BE2C (cell line): Measurements from ENCODE around the gene LRRC61.

ENCODE experiments used
- DNase-seq: peaks from one replicate; pipeline ENCODE4 v3.0.0-alpha.2; 2020
- H3K27me3 ChIP-seq: fragments of 250-450 bp; sonication (Bioruptor Pico); 2 replicates; pipeline ENCODE4 v1.5.1; 2020; ENCODE audit warnings: mild to moderate bottlenecking
- H3K36me3 ChIP-seq: fragments of 250-450 bp; sonication (Bioruptor Pico); 2 replicates; pipeline ENCODE4 v1.5.1; 2020; ENCODE audit warnings: mild to moderate bottlenecking
- H3K4me1 ChIP-seq: fragments of 250-450 bp; sonication (Bioruptor Pico); 2 replicates; pipeline ENCODE4 v1.5.1; 2020
- H3K4me3 ChIP-seq: 2 replicates; pipeline ENCODE4 v1.5.1; 2011; ENCODE audit warnings: low read depth, low read length
- H3K9me3 ChIP-seq: fragments of 250-450 bp; sonication (Bioruptor Pico); 2 replicates; pipeline ENCODE4 v1.5.1; 2020
- TF ChIP-seq, protein P1 (sequence below): IDR thresholded peaks from 2 replicates; pipeline ENCODE4 v1.5.1; 2012; ENCODE audit warnings: mild to moderate bottlenecking, low read depth, low read length

Gene LRRC61

DNA sequence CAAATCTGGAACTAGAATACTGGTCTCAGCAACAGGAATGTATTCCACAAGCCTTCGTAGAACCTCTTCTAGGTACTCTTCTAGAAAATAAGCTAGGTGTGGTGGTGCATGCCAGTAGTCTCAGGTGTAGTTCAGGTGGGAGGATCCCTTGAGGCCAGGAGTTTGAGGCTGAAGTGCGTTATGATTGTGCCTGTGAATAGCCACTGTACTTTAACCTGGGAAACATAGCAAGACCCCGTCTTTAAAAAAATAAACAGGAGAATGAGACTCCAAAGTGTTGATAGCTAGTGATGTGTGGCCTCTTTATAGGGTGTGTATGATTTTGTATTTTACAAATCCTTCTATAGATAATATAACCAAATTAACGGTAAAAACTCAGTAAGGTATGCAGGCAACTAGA, 54.5 kb downstream of the LRRC61 start:
- Histone ChIP-seq H3K36me3 (peaks cover 31% of the 10 kb centered on the region), H3K4me3 (no peak overlapping the region), H3K9me3 (no peaks in the 10 kb centered on the region), H3K4me1 (no peaks in the 10 kb centered on the region), H3K27me3 (no peaks in the 10 kb centered on the region)
- TF ChIP-seq, protein P1, sequence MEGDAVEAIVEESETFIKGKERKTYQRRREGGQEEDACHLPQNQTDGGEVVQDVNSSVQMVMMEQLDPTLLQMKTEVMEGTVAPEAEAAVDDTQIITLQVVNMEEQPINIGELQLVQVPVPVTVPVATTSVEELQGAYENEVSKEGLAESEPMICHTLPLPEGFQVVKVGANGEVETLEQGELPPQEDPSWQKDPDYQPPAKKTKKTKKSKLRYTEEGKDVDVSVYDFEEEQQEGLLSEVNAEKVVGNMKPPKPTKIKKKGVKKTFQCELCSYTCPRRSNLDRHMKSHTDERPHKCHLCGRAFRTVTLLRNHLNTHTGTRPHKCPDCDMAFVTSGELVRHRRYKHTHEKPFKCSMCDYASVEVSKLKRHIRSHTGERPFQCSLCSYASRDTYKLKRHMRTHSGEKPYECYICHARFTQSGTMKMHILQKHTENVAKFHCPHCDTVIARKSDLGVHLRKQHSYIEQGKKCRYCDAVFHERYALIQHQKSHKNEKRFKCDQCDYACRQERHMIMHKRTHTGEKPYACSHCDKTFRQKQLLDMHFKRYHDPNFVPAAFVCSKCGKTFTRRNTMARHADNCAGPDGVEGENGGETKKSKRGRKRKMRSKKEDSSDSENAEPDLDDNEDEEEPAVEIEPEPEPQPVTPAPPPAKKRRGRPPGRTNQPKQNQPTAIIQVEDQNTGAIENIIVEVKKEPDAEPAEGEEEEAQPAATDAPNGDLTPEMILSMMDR: no peak
- DNase-seq: no peak

DNA sequence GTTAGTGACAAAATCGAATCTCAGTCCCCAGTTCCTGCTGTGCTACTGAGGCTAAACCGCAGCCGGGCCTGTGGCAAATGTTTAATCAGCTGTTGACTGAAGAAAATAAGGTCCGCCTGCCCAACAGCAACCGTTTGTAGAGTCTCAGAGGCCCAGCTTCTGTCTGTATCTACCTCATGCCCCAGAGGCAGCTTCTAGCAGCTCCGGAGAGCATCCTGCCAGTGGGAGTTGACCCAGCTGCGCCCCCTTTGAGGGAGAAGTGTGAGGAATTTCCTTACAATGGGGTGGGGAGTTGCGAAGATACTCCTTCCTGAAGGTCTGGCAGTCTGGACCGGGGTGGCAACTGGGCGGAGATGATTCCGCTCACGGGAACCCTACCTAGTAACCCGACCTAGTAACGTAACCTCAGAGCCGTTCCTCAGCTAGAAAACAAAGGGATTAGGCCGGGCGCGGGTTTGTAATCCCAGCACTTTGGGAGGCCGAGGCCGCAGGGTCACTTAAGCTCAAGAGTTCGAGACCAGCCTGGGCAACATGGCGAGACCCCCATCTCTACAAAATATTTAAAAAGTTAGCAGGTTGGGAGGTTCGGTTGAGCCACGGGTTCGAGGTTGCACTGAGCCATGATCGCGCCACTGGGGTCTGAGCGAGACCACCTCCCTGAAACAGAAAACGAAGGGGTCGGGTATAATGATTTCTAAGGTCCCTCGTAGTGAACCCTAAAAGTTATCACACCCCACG, 55.1 kb downstream of the LRRC61 start:
- Histone ChIP-seq H3K4me1 (no peaks in the 10 kb centered on the region), H3K9me3 (no peaks in the 10 kb centered on the region), H3K27me3 (no peaks in the 10 kb centered on the region), H3K4me3 (peak overlapping the region; percentile 92), H3K36me3 (peaks cover 25% of the 10 kb centered on the region)
- TF ChIP-seq, protein P1: peak; percentile 37
- peak; percentile 70 for DNase-seq

DNA sequence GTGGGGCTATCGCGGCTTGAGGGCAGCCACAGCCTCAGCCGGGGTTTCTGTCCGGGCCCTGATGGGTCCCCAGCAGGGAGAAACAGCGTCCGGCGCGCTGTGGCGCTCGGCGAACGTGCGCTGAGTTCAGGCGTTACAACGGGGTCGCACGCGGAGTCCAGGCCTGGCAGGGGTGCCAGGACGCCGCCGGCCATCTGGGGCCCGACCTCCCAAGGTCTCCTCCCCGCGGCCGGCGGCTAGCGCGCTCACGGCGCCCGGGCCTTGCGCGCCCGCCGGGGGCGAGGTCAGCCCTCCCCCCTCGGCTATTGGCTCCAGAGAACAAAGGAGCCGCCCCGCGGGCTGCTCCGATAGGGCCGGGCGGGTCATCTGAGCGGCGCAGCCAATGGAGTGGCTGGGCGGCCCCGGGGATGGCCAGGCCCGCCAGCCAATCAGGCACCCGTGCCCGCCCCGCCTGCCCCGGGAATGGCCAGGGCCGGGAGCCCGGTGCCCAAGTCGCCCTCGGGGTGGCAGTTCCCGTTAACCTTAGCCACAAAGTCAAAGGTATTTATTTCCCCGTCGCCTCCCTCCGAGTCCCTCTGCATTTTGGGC, 55.8 kb downstream of the LRRC61 start, which contains the start of gene ZNF775:
Gene ZNF775, plus strand, starts transcription at position 478 of the 588 bp plus-strand sequence. CDS start 9,141 bp downstream, outside the sequence.
- Histone ChIP-seq H3K9me3 (no peaks in the 10 kb centered on the region), H3K4me3 (peak within 1 kb of the TSS; percentile 92), H3K36me3 (peaks cover 18% of the 10 kb centered on the region), H3K27me3 (no peaks in the 10 kb centered on the region), H3K4me1 (peaks cover 4% of the 10 kb centered on the region; the same call in 1 of the 2 replicates)
- TF ChIP-seq, protein P1: no peak
- peak; percentile 97 for DNase-seq

DNA sequence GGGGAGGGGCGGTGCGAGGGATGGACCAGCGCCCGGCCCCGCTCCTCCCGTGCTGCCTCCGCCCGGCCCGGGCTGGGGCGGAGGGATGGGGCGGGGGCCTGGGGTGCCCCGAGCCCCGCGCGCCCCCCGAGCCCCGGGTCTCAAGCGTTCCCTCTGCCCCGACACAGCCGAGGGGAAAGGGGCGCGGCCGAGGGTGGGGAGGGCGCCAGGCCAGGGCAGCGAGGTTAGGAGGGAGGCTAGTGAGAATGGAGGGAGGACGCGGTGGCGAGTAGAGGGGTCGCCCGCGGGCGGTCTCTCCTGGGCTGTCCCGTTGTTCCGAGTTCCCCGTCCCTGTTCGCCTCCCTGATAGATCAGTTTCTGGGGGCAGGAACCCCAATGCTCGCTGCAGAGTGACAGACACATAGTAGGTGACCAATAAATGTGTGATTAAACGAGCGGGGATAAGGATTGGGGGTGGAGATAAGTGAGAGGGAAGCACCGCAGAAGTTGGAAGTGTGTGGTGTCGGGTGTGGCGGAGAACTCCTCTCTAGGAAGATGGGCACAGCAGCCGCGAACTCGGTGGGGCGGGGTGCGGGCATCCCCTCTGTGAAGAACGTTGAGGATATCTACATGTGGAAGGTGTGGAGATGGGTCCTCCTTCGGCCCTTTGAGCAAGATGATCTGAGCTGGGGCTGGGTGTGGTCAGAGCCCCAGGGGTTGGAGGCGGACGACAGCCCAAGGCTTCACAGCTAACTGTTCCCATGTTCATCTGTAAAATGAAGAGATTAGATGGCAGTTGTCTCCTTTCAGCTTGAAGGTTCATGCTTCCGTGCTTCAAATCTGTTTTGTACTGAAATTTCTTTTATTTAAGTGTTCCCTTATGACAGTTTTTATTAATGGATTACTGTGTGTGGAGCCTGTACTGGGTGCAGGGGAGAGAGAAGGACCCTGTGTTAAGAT, 56.6 kb downstream of the LRRC61 start:
- Histone ChIP-seq H3K36me3 (peaks cover 10% of the 10 kb centered on the region), H3K4me1 (peaks cover 4% of the 10 kb centered on the region; the same call in 1 of the 2 replicates), H3K4me3 (peak overlapping the region; percentile 92), H3K9me3 (no peaks in the 10 kb centered on the region), H3K27me3 (no peaks in the 10 kb centered on the region)
- no peak for DNase-seq
- TF ChIP-seq, protein P1: no peak

DNA sequence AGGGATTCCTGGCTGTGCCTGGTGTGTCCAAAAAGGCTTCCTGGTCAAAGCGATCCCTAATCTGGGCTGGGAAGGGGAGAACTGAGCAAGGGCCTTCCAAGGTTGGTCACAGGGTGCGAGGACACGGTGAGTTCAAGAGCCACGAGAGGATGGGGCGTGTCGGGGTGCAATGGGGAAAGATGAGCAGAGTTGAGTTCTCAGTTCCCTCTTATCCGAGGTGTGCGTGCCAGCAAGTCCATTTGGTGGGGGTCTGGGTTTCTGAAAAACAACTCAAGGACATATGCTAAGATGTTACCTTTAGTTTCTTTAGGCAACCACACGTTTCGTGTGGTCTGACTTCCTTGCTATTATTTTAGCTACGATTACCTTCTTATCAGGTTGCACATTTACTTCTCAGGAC, 57.3 kb downstream of the LRRC61 start:
- Histone ChIP-seq H3K27me3 (no peaks in the 10 kb centered on the region), H3K4me3 (peak overlapping the region; percentile 92), H3K36me3 (0 out of 2 replicates have a peak, but pooled peaks cover 4% of the 10 kb centered on the region), H3K4me1 (peaks cover 4% of the 10 kb centered on the region; the same call in 1 of the 2 replicates), H3K9me3 (no peaks in the 10 kb centered on the region)
- TF ChIP-seq, protein P1: no peak
- no peak for DNase-seq
